Limb (tissue), 2 donors: Measurements from ENCODE around the gene NOX5.

Experiments used
- DNase-seq, 2 donors: peaks; one replicate each; pipeline ENCODE4 v3.0.0-alpha.2; 2016; ENCODE audit errors: extremely low spot score in 2 of 2

The NOX5 gene

GRCh38 chr15:69021895-69022294, 7.4 kb downstream of the NOX5 start:
- no peak for DNase-seq

- no peak for DNase-seq
Measured at GRCh38 chr15:69025320-69025719, 10.8 kb downstream of the NOX5 start.

GRCh38 chr15:69026355-69026754, 11.9 kb downstream of the NOX5 start:
- no peak for DNase-seq

- no peak for DNase-seq
Measured at GRCh38 chr15:69027976-69028518, 13.6 kb downstream of the NOX5 start.

- peak in 1 of 2 donors; percentile 55 for DNase-seq
Measured at GRCh38 chr15:69031013-69032001, 16.8 kb downstream of the NOX5 start.

GRCh38 chr15:69032031-69032430, 17.5 kb downstream of the NOX5 start:
- DNase-seq, result no peak

- DNase-seq, result no peak
Measured at GRCh38 chr15:69032703-69033373, 18.3 kb downstream of the NOX5 start.

- no peak for DNase-seq
Measured at GRCh38 chr15:69034352-69034751, 19.9 kb downstream of the NOX5 start.

- no peak for DNase-seq
Measured at GRCh38 chr15:69035205-69035917, 20.9 kb downstream of the NOX5 start.

GRCh38 chr15:69035918-69036258, 21.4 kb downstream of the NOX5 start:
- DNase-seq, result no peak

GRCh38 chr15:69036826-69037225, 22.3 kb downstream of the NOX5 start:
- no peak for DNase-seq

- DNase-seq, result no peak
Measured at GRCh38 chr15:69037482-69037881, 23.0 kb downstream of the NOX5 start.

- no peak for DNase-seq
Measured at GRCh38 chr15:69037977-69038376, 23.5 kb downstream of the NOX5 start.

- no peak for DNase-seq
Measured at GRCh38 chr15:69038508-69038907, 24.0 kb downstream of the NOX5 start.

- DNase-seq, result no peak
Measured at GRCh38 chr15:69039516-69040225, 25.2 kb downstream of the NOX5 start.

- no peak for DNase-seq
Measured at GRCh38 chr15:69042531-69042930, 28.0 kb downstream of the NOX5 start.

GRCh38 chr15:69045802-69046201, 31.3 kb downstream of the NOX5 start:
- no peak for DNase-seq

GRCh38 chr15:69046781-69047180, 32.3 kb downstream of the NOX5 start:
- no peak for DNase-seq

- no peak for DNase-seq
Measured at GRCh38 chr15:69049976-69050375, 35.5 kb downstream of the NOX5 start.

GRCh38 chr15:69055251-69055650, 40.8 kb downstream of the NOX5 start:
- no peak for DNase-seq

GRCh38 chr15:69056365-69056764, 41.9 kb downstream of the NOX5 start:
- no peak for DNase-seq
